ENCODE results near the gene STRIP1. TPM values are rescaled to one million over a fixed set of nuclear protein-coding genes. Genes with fewer than 3 reads are reported as not detected.

STRIP1 gene
- total RNA-seq, 1 donor from 2014 or later = 39.4 TPM

DNA sequence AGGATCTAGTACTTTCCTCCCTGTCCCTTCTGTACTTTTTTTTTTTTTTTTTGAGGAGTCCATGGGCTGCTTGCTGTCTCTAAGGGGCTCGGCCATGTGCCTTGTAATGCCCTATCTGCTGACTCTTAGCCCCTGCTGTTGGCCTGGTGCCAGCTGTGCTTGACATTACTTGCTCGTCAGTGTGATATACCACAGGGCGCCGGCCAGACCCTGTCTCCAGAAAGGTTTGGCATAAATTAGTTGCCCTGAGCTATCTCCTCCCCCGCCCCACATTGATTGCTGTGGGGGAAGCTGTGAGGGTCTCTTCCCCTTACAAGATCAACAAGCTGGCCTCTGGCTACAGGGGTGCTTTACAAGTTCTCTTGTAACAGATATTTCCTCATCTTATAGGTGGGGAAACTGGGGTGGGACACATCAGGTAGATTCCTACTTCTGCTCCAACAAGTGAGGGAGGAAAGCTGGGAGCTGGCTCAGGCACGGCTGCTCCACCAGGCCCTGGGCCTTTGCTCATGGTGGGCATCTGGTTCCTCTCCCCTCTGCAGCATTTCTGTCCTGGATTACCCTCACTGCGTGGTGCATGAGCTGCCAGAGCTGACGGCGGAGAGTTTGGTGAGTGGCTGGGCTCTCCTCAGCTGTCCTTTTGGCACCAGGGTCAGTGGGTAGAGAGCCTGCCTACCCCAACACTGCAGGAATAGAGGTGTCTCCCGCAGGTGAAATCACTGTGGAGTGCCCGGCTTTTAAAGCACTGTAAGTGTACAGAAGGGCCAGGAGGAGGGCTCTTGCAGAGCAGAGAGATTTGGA is 15.6 kb downstream of the STRIP1 start:
- DNase-seq (ENCODE audit: low spot score) = no peak

DNA sequence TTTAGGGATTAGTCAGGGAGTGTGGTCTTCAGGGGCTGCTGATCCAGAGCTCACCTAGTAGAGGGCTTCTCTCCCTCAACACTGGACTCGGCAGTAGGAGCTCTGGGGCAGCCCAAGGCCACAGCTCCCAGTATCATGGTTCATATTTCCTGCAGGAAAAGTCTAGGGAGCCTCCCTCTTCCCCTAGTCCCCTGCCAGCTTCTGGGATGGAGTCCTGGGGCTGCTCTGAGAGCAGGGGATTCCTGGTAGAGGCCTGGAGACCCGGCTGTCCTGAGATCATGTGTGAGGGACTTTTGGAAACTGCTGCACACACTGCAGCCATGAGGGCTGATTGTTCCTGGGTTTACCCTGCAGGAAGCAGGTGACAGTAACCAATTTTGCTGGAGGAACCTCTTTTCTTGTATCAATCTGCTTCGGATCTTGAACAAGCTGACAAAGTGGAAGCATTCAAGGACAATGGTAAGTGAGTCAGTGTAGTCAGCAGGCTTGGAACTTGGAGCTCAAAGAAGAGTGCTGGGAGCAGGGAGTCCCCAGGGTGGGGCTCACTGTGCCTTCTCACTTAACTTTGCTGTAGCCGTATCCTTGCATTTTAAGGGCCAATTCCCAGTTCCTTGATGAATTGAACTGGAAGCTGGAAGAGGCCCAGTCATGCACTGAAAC is 16.3 kb downstream of the STRIP1 start:
- no peak for DNase-seq (ENCODE audit: low spot score)

GRCh38 chr1:110051262-110051648 is 16.8 kb downstream of the STRIP1 start:
- no peak for DNase-seq (ENCODE audit: low spot score)

DNA sequence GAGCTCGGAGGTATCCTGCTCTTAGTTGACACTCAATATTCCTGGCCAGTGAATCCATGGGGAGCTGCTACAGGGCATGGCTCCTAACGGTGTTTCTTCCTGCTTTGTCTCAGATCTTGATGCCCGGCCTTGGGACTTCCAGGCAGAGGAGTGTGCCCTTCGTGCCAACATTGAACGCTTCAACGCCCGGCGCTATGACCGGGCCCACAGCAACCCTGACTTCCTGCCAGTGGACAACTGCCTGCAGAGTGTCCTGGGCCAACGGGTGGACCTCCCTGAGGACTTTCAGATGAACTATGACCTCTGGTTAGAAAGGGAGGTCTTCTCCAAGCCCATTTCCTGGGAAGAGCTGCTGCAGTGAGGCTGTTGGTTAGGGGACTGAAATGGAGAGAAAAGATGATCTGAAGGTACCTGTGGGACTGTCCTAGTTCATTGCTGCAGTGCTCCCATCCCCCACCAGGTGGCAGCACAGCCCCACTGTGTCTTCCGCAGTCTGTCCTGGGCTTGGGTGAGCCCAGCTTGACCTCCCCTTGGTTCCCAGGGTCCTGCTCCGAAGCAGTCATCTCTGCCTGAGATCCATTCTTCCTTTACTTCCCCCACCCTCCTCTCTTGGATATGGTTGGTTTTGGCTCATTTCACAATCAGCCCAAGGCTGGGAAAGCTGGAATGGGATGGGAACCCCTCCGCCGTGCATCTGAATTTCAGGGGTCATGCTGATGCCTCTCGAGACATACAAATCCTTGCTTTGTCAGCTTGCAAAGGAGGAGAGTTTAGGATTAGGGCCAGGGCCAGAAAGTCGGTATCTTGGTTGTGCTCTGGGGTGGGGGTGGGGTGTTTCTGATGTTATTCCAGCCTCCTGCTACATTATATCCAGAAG is 19.4 kb downstream of the STRIP1 start:
- DNase-seq (ENCODE audit: low spot score) = peak; percentile 56

DNA sequence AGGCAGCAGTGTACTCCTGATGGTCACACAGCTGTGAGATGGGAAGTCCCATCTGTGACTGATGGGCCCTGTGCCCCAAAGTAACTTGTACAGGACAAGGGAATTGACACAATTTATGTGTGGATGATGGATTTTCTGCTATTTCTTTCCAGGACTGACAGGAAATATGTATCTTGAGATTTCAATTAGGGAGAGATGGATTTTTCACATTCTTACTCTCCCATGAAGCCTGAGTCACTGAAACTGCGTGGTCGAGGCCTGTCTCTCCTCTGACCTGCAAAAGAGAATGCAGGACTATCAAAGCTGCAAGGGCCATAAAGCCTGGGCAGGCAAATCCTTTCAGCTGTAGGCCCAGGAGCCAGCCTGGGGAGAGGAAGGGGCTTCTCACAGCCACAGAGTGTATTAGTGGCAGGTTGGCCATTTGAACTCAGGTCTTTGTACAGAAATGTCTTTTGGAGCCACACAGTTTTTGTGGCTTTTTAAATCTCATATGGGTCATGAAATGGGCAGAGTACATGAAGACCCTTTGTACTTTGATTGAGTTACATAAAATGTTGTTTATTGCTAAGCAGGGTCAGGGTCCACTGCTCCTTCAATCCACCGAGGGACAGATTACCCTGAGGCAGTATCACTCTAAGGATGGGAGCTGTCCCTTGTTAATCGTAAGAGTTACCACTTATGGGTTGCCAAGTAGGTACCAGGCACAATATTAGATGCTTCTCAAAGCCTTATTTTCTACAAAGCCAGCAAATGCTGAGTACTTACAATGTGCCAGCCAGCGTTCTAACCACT is 21.3 kb downstream of the STRIP1 start:
- DNase-seq (ENCODE audit: low spot score) = no peak

DNA sequence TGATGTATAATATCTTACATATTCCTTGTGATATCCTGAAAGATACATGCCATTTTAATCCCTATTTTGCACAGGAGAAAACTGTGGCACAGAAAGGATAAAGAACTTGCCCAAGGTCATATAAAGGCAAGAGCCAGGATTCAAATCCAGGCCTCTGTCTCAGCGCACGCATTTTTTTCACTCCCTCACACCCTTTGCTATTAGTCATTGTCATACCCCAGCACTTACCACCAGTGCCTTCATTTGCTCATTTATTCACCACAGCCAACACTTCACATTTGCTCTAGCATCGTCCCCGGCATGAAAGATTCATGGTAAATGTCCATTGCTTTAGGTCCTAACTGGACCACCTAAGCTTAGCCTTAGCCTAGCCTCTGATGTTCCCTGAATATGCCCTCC is 21.9 kb downstream of the STRIP1 start:
- DNase-seq (ENCODE audit: low spot score) = no peak

DNA sequence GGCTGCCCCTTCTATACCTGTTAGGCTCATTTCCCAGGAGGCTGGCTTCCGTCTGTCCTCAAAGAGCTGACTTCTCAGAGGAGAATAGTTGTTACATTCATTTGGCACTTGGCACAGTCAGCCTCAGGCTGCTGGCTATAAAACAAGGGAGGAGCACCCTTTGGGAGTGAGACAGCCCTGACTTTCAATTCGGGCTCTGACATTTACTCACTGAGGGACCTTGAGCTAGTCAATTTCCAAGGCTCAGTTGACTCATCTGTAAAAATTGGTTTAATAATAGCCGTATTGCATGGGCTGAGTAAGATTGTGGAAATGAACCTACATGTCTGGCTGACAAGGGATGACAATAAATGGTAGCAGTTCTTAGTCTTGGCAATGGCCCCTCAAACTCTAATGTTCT is 22.4 kb downstream of the STRIP1 start:
- no peak for DNase-seq (ENCODE audit: low spot score)

- no peak for DNase-seq (ENCODE audit: low spot score)
Measured at GRCh38 chr1:110057963-110058518, 23.6 kb downstream of the STRIP1 start.

DNA sequence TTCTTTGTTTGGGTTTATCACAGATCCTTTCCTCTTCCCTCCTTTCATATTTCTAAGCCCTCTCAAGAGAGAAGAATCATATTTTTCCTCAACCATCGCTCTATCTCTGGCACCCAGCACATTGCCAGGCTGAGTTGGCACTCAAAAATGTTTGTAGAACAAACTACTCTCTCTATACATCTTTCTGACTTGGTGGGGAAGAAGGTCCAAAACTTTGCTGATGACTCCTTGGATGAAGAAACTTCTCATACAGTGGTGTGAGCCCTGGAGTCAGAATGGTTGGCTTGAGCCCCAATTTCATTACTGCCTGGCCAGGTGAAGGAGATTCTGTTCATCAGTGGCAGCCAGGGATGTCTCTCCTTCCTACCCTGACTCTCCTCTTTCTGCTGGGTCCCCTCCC is 24.2 kb downstream of the STRIP1 start:
- DNase-seq (ENCODE audit: low spot score) = no peak

DNA sequence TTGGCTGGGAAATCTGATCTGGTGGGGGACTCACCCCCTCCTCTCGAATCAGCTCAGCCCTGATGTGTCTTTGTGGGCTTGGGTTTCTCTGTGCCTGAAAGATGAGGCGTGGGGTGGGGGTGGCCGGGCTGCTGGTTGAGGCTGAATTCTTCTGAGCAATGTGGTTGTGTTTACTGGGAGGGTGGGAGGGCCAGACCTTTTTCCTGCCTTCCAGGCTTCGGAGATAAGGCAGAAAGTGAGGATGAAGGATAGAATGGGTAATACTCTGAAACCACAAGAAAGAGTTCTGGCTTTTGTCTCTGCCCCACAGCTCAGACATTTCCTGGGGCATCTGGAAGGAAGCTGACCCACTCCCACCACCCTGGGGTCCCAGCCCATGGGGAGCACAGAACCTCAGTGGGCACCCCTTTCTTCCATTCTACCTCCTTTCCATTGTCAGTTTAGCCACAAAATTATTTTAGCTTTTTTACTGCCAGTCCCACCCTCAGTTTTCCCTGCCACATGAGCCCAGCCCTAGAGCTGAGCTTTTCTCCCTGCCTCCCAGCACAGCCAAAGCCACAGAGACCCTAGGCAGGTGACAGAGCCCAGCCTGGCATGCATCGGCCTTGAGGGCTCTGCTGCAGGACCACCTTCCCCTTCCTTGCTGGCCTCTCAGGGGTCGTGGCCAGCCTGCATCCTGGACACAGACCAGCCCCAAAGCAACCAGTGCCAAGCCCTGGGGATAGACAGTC is 24.9 kb downstream of the STRIP1 start:
- DNase-seq (ENCODE audit: low spot score) = no peak

DNA sequence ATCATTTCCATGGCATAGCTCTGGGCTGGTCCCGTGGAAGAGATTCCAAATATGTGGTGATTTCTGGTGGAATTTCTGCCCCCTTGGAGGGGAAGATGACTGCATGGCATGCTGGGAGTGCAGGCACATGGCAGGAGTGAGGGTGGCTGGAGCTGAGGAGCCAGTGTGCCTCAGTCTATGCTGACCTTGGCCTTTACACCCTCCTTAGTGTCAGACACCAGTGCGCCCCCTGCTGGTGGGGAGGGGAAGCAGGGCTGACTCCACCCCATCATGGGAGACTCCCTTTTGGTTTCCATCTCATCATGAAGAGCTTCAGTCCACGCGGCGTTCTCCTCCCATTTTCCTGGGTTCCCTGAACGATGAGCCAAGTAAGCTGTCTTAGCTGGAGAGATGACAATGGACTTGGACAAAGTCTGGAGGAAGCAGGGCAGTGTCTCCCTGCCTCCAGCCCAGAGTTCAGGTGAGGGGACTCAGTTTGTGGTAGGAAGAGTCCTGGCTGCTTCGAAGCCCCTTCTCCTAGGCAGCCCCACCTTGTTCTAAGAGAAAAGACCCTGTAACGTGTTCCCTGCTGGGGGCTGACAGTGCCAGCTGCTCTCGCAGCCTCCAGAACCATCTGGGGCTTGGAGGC is 25.7 kb downstream of the STRIP1 start:
- no peak for DNase-seq (ENCODE audit: low spot score)

DNA sequence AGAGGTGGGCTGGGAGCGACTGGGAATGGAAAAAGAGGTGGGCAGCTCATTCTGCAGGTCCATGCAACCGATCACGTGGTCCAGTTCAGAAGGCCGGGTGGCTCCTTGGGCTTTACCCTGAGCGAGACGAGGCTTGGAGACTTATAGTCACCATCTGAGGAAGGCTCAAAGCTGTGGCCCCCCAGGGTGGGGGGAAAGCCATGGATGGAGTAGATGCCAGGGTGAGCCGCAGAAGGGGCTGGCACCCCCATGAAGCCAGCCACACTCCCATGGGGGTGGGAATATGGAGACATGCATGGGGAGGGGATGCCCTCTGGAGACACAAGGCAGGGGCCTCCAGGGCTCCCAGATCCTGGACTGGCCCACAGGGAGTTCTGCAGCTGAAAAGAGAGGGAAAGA is 26.2 kb downstream of the STRIP1 start:
- no peak for DNase-seq (ENCODE audit: low spot score)

- no peak for DNase-seq (ENCODE audit: low spot score)
Measured at GRCh38 chr1:110061341-110061740, 26.9 kb downstream of the STRIP1 start.

DNA sequence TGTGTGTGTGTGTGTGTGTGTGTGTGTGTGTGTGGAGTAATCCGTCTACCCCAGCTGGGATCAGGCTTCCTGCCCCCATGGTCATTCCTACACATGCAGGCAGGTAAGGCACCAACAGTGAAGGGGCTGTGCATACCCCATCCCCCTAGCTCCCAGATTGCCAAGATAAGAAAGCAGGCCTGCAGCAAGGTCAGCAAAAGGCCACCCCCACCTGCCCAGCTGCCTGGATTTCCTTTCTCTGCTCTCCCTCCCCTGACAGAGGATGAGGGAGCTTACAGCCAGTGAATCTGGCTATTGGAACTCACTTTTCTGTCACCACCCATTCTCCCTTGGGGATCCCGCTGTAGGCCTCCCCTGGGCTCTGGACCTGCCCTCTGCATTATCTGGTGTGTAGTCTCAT is 28.2 kb downstream of the STRIP1 start:
- DNase-seq (ENCODE audit: low spot score) = no peak

- DNase-seq (ENCODE audit: low spot score) = no peak
Measured at GRCh38 chr1:110063781-110064180, 29.4 kb downstream of the STRIP1 start.

DNA sequence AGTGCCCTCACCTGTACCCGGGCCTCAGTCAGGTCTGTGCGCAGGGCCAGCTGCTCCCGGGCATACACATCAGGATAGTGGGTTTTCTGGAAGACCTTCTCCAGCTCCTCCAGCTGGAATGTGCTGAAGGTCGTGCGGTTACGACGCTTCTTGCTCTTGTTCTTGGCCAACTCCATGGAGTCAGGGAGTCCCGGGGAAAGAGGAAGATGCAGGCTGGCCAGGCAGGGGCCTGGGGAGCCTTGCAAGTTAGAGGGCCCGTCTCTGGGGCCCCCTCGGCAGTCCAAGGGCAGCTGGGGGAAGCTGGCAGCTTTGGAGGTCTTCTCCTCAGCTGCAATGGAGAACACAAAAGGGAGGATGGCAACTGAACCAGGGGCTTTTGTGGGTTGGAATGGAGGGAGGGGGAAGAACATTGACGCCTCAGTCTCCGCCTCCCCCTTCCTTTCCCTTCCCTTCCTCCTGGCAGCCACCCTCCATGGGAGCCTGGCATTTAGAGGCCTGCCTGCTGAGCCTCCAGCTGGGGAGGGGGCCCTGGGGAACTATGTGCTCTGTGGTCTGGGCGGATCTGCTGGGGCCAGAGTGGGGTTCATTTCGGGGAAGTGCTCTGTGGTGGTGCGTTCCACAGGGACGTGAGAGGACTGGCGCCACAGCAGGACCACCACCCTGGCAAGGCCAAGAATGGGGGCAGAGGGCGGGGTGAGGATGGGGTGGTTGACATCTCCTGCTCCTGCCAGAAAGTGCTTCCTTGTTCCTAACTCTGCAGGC is 30.3 kb downstream of the STRIP1 start:
- no peak for DNase-seq (ENCODE audit: low spot score)

DNA sequence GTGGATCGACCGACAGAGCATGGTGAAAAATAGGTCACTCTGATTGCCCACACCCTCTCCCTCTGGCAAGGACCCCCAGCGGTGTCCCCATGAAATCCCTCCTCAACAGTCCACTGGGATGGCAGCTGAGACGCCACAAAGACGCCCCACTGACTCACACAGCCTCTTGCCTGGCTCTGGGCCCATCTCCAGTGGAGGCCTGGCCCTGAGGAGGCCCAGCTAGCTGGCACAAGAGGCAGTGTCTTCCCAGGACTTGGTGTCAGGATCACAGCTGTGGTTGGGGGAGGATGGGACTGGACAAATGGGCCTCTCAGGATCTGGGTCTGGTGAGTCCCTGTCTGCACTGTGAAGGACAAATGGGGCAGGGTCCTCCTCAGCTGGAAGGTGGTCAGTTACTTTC is 31.4 kb downstream of the STRIP1 start:
- DNase-seq (ENCODE audit: low spot score) = no peak

- DNase-seq (ENCODE audit: low spot score) = no peak
Measured at GRCh38 chr1:110067479-110067892, 33.1 kb downstream of the STRIP1 start.

- no peak for DNase-seq (ENCODE audit: low spot score)
Measured at GRCh38 chr1:110067893-110068645, 33.6 kb downstream of the STRIP1 start.
